H7 (cell line): ENCODE data around the gene CDC42SE1. TPM values are rescaled to one million over a fixed set of nuclear protein-coding genes. Genes with fewer than 3 reads are reported as not detected.

Experiments
- DNase-seq: peaks from one replicate; pipeline ENCODE4 v3.0.0; 2012
- H3K27me3 ChIP-seq: 2 replicates; pipeline ENCODE4 v1.6.0; 2011; ENCODE audit warnings: mild to moderate bottlenecking, low read length; ENCODE audit not compliant: control insufficient read depth, insufficient read depth
- H3K36me3 ChIP-seq: replicated peaks from 2 replicates; pipeline ENCODE4 v1.5.1; 2011; ENCODE audit warnings: low read length; ENCODE audit not compliant: control insufficient read depth, insufficient read depth
- H3K4me3 ChIP-seq: 2 replicates; pipeline ENCODE4 v1.5.1; 2011; ENCODE audit warnings: low read depth, mild to moderate bottlenecking, control low read depth, low read length, moderate library complexity; ENCODE audit not compliant: insufficient read depth
- total RNA-seq: library from RNA; depleted of rRNA; stranded (reverse); fragments of >200 nt; shearing (Covaris generic); gene quantifications from 2 replicates; pipeline ENCODE4 v1.2.3, GENCODE V29; 2014; rRNA removed

The CDC42SE1 gene
- total RNA-seq, 1 experiment from 2014 or later, result 72.1 TPM

DNA sequence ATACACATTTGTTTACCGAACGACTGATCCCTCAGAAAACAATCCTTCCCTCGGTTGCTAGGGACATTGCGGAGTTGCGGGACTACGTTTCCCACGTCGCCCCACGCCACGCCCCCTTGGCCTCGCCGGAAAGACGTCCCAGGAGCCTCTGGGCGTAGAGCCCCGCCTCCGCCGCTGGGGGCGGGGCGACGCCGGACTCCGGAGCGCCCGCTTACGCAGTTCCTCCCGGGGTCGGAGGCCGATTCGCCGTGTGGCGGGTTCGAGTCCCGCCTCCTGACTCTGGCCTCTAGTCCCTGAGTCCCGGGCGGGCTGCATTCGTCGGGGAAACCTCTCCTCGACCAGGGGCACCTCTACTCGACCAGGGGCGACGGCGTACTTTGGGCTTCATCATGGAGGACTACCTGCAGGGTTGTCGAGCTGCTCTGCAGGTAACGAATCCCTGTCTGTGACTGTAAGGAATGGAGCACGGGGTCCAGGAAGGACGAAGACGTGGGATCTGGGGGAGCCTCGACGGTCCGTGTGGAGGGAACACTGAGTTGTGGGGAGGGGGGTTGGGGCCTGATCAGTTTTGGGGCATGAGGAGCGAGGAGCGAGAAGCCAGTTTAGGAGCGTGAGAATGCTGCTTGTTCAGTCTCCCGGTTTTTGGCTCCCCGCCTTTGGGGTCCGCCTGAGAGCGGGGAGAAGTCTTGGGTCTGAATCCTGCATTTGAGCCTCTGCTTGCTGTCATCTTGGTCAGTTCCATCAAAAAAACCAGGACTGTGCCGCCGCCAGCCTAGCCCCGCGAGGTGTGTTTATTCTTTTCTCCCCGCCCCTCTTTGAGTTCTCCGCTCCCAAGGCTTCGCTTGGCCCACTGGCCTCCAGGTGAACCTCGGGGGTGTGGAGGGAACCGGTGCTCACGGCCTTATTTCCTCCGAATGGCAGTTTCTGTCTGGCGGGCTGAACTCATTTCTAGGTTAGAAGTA lies 50.9 kb downstream of the CDC42SE1 start, which contains the start of gene PRUNE1:
Gene PRUNE1 (plus strand): TSS at position 206 of the 962 bp plus-strand sequence. CDS start 184 bp downstream, at position 390.
- Histone ChIP-seq H3K36me3 (no peaks in the 10 kb centered on the region), H3K27me3 (no peaks in the 10 kb centered on the region), H3K4me3 (peak within 1 kb of the TSS; percentile 90)
- peak; percentile 98 for DNase-seq

DNA sequence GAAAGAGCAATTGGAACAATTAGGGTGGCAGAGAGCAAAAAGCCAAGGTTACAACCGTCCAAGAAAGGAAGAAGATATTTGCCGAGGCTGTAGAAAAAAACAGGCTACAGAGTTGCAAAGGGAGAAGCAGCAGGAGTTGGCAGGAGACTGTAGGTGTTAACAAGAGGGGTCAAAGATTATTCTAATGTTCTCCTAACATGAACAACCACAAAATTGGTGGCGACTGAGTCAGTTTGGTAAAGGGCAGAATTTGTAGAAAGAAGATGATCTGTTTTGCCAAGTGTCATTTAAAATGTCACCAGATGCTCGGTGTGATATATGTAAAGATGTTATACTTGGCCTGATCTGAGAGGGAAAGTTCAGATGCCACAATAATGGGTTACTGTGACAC lies 51.6 kb downstream of the CDC42SE1 start:
- peak overlapping the region; percentile 23 for H3K4me3 ChIP-seq
- no peaks in the 10 kb centered on the region for H3K27me3 ChIP-seq
- no peaks in the 10 kb centered on the region for H3K36me3 ChIP-seq
- no peak for DNase-seq

DNA sequence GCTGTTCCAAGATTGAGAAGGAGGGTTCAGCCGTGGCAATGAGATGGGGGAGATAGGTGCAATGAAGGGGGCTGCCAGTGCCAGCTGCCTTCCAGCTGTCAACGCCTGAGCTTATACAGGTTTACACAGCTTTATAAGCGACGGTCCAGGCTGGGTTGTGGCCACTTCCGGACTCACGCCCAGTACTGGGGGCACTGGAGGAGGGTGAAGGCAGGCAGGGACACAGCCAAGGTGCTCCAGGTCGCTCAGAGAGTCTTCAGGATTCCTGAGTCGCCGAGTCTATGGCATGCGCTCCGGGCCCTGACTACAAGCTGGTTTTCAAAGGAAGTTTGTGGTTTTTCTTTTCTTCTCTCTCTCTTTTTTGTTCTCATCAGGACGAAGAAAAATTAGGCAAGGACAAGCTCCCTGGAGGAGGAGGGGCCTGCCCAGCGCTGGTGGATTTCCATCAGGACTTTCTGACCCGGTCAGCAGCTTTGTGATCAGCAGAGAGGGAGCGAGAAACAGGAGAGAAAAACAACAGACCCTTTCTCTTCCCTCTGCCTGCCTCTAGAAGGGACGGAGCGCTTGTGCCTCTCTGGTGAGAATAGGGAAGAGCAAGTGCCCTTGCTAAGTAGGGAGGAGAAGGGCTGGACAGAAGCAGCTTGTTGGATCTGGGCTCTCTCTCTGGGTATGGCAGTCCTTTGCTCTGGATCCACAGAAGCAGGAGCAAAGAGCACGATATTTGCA lies 52.9 kb downstream of the CDC42SE1 start, which contains the start of gene MINDY1:
Gene MINDY1 (minus strand): TSS at position 576 of the 726 bp plus-strand sequence. CDS start 4,285 bp downstream, outside the sequence.
- Histone ChIP-seq H3K36me3 (peaks cover 1% of the 10 kb centered on the region; the same call in 1 of the 2 replicates), H3K27me3 (no peaks in the 10 kb centered on the region), H3K4me3 (peak within 1 kb of the TSS; percentile 37)
- peak; percentile 85 for DNase-seq

DNA sequence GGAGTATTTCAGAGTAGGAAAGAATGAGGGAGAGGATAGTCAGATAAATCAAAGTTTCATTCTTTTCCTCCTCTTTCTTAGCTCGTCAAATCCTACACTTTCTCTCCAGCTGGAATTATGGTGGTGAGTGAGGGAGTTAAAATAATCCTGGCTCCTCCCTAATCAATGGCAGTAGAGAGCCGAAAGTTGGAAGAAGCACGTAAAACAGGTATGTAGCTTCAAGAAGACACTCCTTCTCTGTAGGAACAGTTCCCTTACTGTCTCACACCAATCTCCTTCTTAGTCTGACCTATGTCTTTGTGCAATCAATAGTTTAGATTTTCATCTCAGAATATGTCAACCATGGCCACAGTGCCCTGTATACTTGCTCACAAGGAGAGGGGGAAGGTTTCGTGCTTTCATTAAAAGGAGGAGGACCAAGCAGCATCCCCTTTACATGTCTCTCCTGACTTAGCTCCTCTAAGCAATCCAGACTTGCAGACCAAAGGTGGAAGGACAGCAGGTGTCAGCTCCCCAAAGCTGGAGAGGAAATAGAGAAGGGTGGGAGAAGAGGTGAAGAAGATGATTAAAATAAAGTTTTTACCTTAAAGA lies 53.6 kb downstream of the CDC42SE1 start:
- Histone ChIP-seq H3K36me3 (peaks cover 1% of the 10 kb centered on the region; the same call in 1 of the 2 replicates), H3K27me3 (no peaks in the 10 kb centered on the region), H3K4me3 (peak overlapping the region; percentile 37)
- no peak for DNase-seq

DNA sequence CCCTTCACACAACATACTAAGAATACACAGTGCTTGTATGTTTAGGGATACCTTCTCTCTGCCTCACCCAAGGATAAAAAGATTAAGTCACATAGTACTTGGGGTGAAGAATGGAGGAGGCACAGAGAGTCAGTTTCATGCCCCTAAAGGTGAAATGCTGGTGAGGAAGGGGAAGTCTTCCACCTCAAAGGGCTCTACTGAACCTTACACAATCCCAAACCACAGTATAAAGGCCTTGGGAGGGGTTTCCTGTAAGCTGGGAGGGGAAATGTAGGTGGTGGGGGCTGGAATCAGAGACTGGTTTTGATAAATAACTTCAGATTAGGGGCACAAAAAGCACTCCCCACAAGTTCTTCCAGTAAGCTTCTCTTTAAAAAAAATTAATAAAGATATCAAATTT lies 56.2 kb downstream of the CDC42SE1 start:
- Histone ChIP-seq H3K4me3 (no peak overlapping the region), H3K27me3 (no peaks in the 10 kb centered on the region), H3K36me3 (peaks cover 3% of the 10 kb centered on the region; the same call in 1 of the 2 replicates)
- no peak for DNase-seq

DNA sequence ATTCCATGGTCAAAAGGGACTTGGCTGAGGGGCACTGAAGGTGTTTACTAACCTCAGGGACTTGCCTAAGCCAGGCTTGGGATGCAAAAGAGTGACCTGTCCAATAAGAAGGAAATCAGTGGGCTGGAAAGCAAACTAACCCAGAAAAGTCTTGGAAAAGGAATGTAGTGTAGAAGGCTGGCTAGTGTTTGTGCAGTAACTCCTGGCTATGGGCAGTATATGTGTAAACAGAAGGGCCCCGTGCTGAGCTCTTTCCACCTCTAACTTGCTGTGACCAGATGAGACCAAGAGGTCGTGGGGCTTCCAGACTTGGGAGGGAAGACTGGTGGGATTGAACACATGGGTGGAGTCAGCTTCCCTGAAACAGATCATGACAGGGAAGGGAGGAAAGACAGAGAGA lies 56.8 kb downstream of the CDC42SE1 start:
- no peak overlapping the region for H3K4me3 ChIP-seq
- peaks cover 3% of the 10 kb centered on the region; the same call in 1 of the 2 replicates for H3K36me3 ChIP-seq
- no peak for DNase-seq
- H3K27me3 ChIP-seq, result no peaks in the 10 kb centered on the region

DNA sequence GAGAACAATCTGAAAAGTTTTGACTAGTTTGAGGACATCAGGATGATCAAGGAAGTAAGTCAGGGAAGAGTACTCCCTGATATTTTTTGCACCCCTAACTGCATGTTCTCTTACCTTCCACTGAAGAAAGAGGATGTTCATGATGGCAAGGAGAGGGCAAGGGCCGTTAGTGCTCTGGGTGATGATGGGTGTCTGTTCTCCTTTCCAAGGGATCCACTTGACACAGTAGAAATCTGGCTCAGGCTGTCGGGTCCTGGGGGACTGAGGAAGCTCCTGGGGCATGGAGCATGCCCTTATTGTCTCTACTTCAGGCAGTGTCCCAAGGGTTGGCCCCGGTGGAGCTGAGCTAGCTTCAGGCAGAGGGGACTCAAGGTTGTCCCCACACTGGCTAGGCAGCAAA lies 57.4 kb downstream of the CDC42SE1 start:
- no peak overlapping the region for H3K4me3 ChIP-seq
- H3K27me3 ChIP-seq, result no peaks in the 10 kb centered on the region
- H3K36me3 ChIP-seq, result peaks cover 3% of the 10 kb centered on the region; the same call in 1 of the 2 replicates
- no peak for DNase-seq

DNA sequence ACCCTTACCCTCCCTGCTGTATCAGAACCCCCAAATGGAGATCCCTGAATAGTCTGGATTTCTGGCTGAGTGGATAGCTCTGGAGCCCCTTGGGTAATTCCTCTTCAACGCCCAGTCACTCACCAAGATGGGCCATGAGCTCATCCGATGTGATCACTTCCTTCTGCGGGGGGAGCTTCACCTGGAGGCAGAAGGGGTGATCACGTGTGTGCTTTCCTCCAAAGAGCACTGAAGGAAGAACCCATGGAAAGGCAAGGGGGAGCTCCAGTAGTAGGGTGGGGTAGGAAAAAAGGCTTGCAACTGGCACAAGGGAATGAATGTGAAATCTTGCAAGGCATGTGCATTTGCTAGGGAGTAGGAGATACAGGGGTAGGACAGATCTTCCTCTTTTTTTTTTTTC lies 57.8 kb downstream of the CDC42SE1 start:
- no peak for DNase-seq
- Histone ChIP-seq H3K36me3 (peaks cover 3% of the 10 kb centered on the region; the same call in 1 of the 2 replicates), H3K4me3 (no peak overlapping the region), H3K27me3 (no peaks in the 10 kb centered on the region)

Other genes with a start within 250 kb of the CDC42SE1 start
- gene ARNT, start 183.0 kb downstream of the CDC42SE1 start, total RNA-seq, result 38.6 and 53.4 TPM in 2 replicates
- gene CTXND2, start 172.5 kb downstream of the CDC42SE1 start, total RNA-seq, result not detected in 2 replicates
- 67.9 and 74.9 TPM in 2 replicates for gene SETDB1, start 133.3 kb downstream of the CDC42SE1 start, total RNA-seq
- 248 and 297 TPM in 2 replicates for gene CERS2, start 84.8 kb downstream of the CDC42SE1 start, total RNA-seq
- 0.62 and 1.6 TPM in 2 replicates for gene ANXA9, start 77.3 kb downstream of the CDC42SE1 start, total RNA-seq
- 12.6 and 18.4 TPM in 2 replicates for gene MINDY1, start 52.7 kb downstream of the CDC42SE1 start, total RNA-seq
- gene PRUNE1, start 51.2 kb downstream of the CDC42SE1 start, total RNA-seq, result 33.5 and 36.3 TPM in 2 replicates
- gene BNIPL, start 23.0 kb downstream of the CDC42SE1 start, total RNA-seq, result 0.48 and 0.96 TPM in 2 replicates
- gene C1orf56, start 11.9 kb downstream of the CDC42SE1 start, total RNA-seq, result 4.7 and 5.9 TPM in 2 replicates
- gene MLLT11, start 775 bp upstream of the CDC42SE1 start, total RNA-seq, result 37.2 and 45.9 TPM in 2 replicates
- gene GABPB2, start 11.1 kb upstream of the CDC42SE1 start, total RNA-seq, result 4.0 and 5.8 TPM in 2 replicates
- 6.1 and 8.0 TPM in 2 replicates for gene SEMA6C, start 87.0 kb upstream of the CDC42SE1 start, total RNA-seq
- gene TNFAIP8L2, start 97.0 kb upstream of the CDC42SE1 start, total RNA-seq, result 0.14 and 0.15 TPM in 2 replicates
- gene LYSMD1, start 106.3 kb upstream of the CDC42SE1 start, total RNA-seq, result 20.0 and 22.5 TPM in 2 replicates
- 76.1 and 78.8 TPM in 2 replicates for gene SCNM1, start 106.5 kb upstream of the CDC42SE1 start, total RNA-seq
- gene TMOD4, start 116.4 kb upstream of the CDC42SE1 start, total RNA-seq, result 0.80 TPM in 1 of 2 replicates, not detected in the other
- 167 and 180 TPM in 2 replicates for gene VPS72, start 130.6 kb upstream of the CDC42SE1 start, total RNA-seq
- gene PIP5K1A, start 138.9 kb upstream of the CDC42SE1 start, total RNA-seq, result 79.7 and 86.6 TPM in 2 replicates
- gene PSMD4, start 195.1 kb upstream of the CDC42SE1 start, total RNA-seq, result 373 and 381 TPM in 2 replicates
- 81.3 and 103 TPM in 2 replicates for gene ZNF687, start 222.7 kb upstream of the CDC42SE1 start, total RNA-seq